AG04450 (cell line): ENCODE results near the gene MEF2A. TPM values are rescaled to one million over a fixed set of nuclear protein-coding genes. Genes with fewer than 3 reads are reported as not detected.

Source experiments
- CTCF ChIA-PET: fragments of 300-600, 350-600 bp; formaldehyde crosslinking; extraction: SDS; loops from one replicate; lab custom pipeline; 2022; ENCODE audit warnings: antibody characterized with exemption, inconsistent platforms; lab: Charles Lee
- POLR2A ChIA-PET: fragments of 350-600 bp; formaldehyde crosslinking; extraction: SDS; loops from one replicate; lab custom pipeline; 2021; ENCODE audit warnings: antibody characterized with exemption, inconsistent platforms; lab: Yijun Ruan, JAX
- DNase-seq: peaks from one replicate; pipeline ENCODE4 v3.0.0-alpha.2; 2011; ENCODE audit warnings: low read depth, low spot score
- H3K27ac ChIP-seq: one replicate; pipeline ENCODE4 v1.5.1; 2012; ENCODE audit warnings: low read depth, low read length, control low read depth
- H3K27me3 ChIP-seq: one replicate; pipeline ENCODE4 v1.6.0; 2012; ENCODE audit warnings: low read length; ENCODE audit not compliant: control insufficient read depth, insufficient read depth
- H3K4me3 ChIP-seq: 2 replicates; pipeline ENCODE4 v1.5.1; 2011; ENCODE audit warnings: mild to moderate bottlenecking, low read depth, low read length, control low read depth
- H3K9me3 ChIP-seq: 2 replicates; pipeline ENCODE4 v1.5.1; 2012; ENCODE audit warnings: low read length; ENCODE audit not compliant: control insufficient read depth, insufficient read depth
- polyA plus RNA-seq: library from polyadenylated mRNA; depleted of rRNA; stranded (reverse); fragments of >200 nt; gene quantifications from 2 replicates; pipeline ENCODE4 v1.2.3, GENCODE V29; 2011
- TF ChIP-seq, protein P1 (sequence below): IDR thresholded peaks from 2 replicates; pipeline ENCODE4 v1.5.1; 2011; ENCODE audit warnings: low read depth, low read length, control low read depth, inconsistent platforms

The MEF2A gene
- polyA plus RNA-seq, 1 experiment = 40.9 TPM

DNA sequence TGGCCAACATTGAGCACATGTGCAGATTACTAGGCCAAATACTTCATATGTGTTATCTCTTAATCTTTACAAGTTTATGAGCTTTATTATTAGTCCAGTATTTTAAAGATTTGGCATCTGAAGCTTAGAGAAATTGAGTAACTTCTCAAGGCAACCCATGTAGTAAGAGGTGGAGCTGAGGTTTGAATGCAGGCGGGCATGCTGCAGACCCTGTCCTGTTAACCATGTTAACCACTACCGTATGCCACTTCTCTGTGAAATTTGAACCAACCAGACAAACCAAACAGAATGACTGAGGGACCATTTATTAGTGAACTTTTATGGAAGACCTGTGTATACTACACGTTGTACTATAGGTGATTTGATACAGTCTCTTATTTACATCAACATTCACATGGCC lies 49.7 kb downstream of the MEF2A start:
- no peak overlapping the region for H3K4me3 ChIP-seq
- H3K9me3 ChIP-seq = no peaks in the 10 kb centered on the region
- no peak overlapping the region for H3K27ac ChIP-seq
- no peak for DNase-seq
- ChIA-PET POLR2A (no interaction called here), CTCF (interaction anchor here (0.7 to 1.6 kb wide), 2 partner anchors 89 to 343 kb away, joined by 4 to 7 read pairs; no protein-coding TSS in a partner anchor)
- H3K27me3 ChIP-seq = no peaks in the 10 kb centered on the region
- TF ChIP-seq, protein P1, sequence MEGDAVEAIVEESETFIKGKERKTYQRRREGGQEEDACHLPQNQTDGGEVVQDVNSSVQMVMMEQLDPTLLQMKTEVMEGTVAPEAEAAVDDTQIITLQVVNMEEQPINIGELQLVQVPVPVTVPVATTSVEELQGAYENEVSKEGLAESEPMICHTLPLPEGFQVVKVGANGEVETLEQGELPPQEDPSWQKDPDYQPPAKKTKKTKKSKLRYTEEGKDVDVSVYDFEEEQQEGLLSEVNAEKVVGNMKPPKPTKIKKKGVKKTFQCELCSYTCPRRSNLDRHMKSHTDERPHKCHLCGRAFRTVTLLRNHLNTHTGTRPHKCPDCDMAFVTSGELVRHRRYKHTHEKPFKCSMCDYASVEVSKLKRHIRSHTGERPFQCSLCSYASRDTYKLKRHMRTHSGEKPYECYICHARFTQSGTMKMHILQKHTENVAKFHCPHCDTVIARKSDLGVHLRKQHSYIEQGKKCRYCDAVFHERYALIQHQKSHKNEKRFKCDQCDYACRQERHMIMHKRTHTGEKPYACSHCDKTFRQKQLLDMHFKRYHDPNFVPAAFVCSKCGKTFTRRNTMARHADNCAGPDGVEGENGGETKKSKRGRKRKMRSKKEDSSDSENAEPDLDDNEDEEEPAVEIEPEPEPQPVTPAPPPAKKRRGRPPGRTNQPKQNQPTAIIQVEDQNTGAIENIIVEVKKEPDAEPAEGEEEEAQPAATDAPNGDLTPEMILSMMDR = no peak

DNA sequence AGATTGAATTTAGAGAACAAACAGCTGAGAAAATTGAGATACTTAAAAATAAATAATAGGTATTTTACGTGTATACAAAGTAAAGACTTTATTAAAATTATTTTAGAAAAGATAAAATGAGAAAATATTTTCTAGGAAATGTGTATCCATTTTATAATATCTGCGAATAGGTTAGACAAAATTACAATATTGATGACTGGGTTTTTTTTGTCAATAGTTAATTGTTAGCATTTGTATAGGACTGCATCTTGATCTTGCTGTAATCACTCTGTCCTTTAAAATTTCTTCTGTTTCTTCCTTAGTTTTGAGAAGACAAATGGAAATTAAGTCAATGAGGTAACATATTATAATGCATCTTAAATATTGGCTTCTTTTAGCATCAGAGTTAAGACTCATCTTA lies 50.3 kb downstream of the MEF2A start:
- ChIA-PET POLR2A (no interaction called here), CTCF (interaction anchor here (1.6 kb wide), 1 partner anchor 88 kb away, joined by 7 read pairs; no protein-coding TSS in a partner anchor)
- Histone ChIP-seq H3K9me3 (no peaks in the 10 kb centered on the region), H3K4me3 (no peak overlapping the region), H3K27ac (no peak overlapping the region), H3K27me3 (no peaks in the 10 kb centered on the region)
- no peak for DNase-seq
- TF ChIP-seq, protein P1 = no peak

GRCh38 chr15:99616773-99617342 lies 51.1 kb downstream of the MEF2A start:
- CTCF ChIA-PET = no interaction called here
- H3K27me3 ChIP-seq = no peaks in the 10 kb centered on the region
- no peak overlapping the region for H3K4me3 ChIP-seq
- DNase-seq = no peak
- TF ChIP-seq, protein P1 = no peak
- no peaks in the 10 kb centered on the region for H3K9me3 ChIP-seq
- POLR2A ChIA-PET = no interaction called here
- H3K27ac ChIP-seq = no peak overlapping the region

DNA sequence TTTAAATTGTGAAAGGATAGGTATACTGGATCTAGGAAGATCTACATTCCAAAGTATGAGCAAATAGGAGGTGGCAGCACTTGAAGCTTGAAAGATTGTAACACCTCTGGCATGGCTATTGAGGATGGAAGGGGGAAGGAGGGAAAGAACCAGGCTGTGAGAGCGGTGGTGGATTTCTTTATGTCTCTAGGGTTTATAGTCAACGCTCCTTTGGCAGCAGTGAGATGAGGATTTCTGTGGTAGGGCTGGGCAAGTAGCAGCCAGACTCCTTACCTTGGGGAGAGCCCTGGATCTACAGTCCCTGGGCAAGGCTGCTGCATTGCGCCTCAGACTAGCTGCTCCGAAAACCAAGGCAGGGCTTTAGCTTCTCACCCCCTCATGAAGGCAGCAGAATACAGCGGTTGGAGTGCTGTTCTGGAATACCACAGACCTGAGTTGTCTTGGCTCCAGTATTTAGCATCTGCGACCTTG lies 53.2 kb downstream of the MEF2A start:
- H3K9me3 ChIP-seq = no peaks in the 10 kb centered on the region
- ChIA-PET POLR2A (no interaction called here), CTCF (no interaction called here)
- H3K27me3 ChIP-seq = no peaks in the 10 kb centered on the region
- no peak overlapping the region for H3K4me3 ChIP-seq
- no peak for DNase-seq
- TF ChIP-seq, protein P1 = no peak
- H3K27ac ChIP-seq = no peak overlapping the region

DNA sequence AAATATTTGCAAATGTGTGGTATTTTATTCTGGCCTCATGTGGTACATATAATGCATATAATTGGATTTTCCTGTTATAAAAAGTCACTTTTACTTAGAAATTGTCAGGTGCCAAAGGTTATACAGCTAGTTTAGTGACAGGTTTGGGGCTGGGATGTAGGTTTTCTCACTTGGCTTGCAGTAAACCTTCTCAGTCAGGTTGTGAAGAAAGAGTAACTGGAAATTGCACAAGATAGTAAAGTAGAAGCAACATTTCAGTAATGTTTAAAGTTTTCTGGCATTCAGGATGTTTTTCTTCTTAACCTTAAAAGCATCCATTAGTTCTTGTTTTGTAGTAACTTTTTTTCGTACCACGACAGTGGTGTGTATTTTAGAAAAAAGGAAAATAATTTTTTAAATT lies 53.9 kb downstream of the MEF2A start:
- CTCF ChIA-PET = no interaction called here
- DNase-seq = no peak
- POLR2A ChIA-PET = no interaction called here

More for the DNA sequence above, 53.9 kb downstream of the MEF2A start:
- no peaks in the 10 kb centered on the region for H3K27me3 ChIP-seq
- no peaks in the 10 kb centered on the region for H3K9me3 ChIP-seq
- no peak overlapping the region for H3K27ac ChIP-seq
- TF ChIP-seq, protein P1 = no peak
- H3K4me3 ChIP-seq = no peak overlapping the region
